Left colon (tissue), 2 donors: ENCODE data around the gene EME1. TPM values are rescaled to one million over a fixed set of nuclear protein-coding genes. Genes with fewer than 3 reads are reported as not detected.
"Not testable (repeated sequence)": the region's sequence is repeated elsewhere in the genome, so short reads cannot be mapped to it uniquely, and the experiment has no call there.

Source experiments
- ATAC-seq: fragments of 200-7000 bp; cut with Tn5 transposase; one replicate; pipeline ENCODE4 v1.9.1; 2020; ENCODE audit warnings: mild to moderate bottlenecking, moderate library complexity
- DNase-seq, 2 donors: peaks; one replicate each; pipeline ENCODE4 v3.0.0-alpha.2; 2020
- intact Hi-C, 2 donors: fragments of 100-400 bp; cut with DNase I in 1 of 2; cut with micrococcal nuclease in 1 of 2; formaldehyde crosslinking; loops; one replicate each; pipeline versions ENCODE4 v1.11.2 to v1.14.0; 2022; cut with DNase I, micrococcal nuclease
- total RNA-seq, 2 donors: library from RNA; stranded (reverse); fragmentation: NEBNext Ultra II Directional; extraction: Animal tissue kit (Norgen Biotek cat#: 25700); gene quantifications; one replicate each; pipeline ENCODE4 v1.2.1, GENCODE V29; 2021
- donor health status: DM: no; HTN: no; CAD: no.
- donor health status: DM: yes; HTN: yes; CAD: no.

EME1 gene
- total RNA-seq, 2 donors from 2014 or later, result 0.61 to 1.9 TPM

DNA sequence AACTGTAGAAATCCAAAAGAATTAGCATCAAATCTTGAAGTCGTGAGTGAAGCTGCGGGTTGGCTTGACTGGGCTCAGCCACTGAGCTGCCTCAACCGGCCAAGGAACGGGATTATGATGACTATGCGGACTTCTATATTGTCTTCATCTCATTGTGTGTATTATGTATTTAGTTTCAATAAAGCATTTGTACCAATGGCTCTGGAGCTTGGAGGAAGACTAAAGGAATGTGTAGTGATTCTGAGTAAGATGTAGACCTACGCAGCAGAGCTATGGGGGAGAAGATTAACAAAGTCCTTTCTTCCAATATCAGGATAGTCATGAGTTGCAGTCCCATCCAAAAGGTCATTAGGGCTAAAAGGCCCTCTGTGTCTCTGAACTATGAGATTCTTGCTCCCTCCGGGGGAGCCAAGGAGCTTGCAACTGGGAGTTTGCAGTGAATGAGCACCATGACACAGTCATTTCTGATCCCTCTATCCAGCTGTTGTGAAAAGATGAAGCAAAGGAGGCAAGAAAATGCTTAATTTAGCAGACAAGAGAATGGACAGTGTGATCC, 8.3 kb downstream of the EME1 start:
- ATAC-seq, result no peak
- DNase-seq, result no peak
- intact Hi-C loops, result no loop called here

GRCh38 chr17:50381920-50382319, 8.9 kb downstream of the EME1 start:
- ATAC-seq (no peak), DNase-seq (no peak)
- intact Hi-C loops, result no loop called here

GRCh38 chr17:50382931-50383330, 9.9 kb downstream of the EME1 start:
- DNase-seq, result no peak
- ATAC-seq, result no peak

DNA sequence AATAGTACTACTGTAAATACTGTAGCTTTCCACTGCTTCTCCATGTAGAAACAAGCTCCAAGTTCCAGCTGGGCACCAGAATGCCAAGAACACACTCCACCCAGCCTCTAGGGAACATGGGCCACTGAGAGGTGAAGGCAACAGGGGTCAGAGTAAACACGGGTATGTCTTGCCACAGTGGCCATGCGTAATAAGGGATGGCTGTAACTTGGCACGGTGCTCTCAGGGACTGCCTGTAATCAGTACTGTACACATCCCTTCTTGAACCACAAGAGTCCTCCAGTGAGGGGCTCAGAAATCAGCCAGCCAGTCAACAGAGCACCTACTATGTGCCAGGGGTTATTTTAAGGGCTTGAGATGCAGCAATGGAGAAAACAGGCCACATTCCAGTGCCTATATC, 13.5 kb downstream of the EME1 start:
- no peak for ATAC-seq

More at GRCh38 chr17:50382931-50383330, 9.9 kb downstream of the EME1 start:
- intact Hi-C loops, result no loop called here

GRCh38 chr17:50388728-50389127, 15.7 kb downstream of the EME1 start:
- intact Hi-C loops, result no loop called here
- ATAC-seq (no peak), DNase-seq (no peak)

More for the DNA sequence above, 13.5 kb downstream of the EME1 start:
- no peak for DNase-seq
- intact Hi-C loops, result no loop called here

- no peak for DNase-seq
- intact Hi-C loops, result no loop called here
Measured at GRCh38 chr17:50389534-50389933, 16.5 kb downstream of the EME1 start.

DNA sequence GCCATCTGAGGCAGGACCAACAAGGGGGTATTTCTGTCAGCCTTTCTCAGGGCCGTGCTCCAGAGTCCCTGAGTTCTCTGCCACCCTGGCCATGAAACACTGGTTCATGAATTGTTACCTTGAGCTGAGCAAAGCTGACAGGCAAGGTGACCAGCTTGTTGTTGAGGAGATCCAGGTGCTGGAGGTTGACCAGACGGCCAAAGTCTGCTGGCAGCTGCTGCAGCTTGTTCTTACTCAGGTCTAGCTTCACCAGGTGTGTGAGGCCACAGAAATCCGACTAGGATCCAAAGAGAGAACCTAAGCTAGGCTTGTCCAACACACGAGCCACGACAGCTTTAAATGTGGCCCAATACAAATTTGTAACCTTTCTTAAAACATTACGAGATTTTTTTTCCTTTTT, 19.6 kb downstream of the EME1 start:
- intact Hi-C loops, result no loop called here
- no peak for ATAC-seq
- DNase-seq, result no peak

More at GRCh38 chr17:50389534-50389933, 16.5 kb downstream of the EME1 start:
- no peak for ATAC-seq

- ATAC-seq, result no peak
- intact Hi-C loops, result no loop called here
- DNase-seq, result no peak
Measured at GRCh38 chr17:50393700-50394099, 20.7 kb downstream of the EME1 start.

GRCh38 chr17:50394711-50395110, 21.7 kb downstream of the EME1 start:
- no peak for ATAC-seq
- intact Hi-C loops, result no loop called here
- DNase-seq, result no peak

GRCh38 chr17:50396261-50397110, 23.5 kb downstream of the EME1 start:
- intact Hi-C loops, result no loop called here
- DNase-seq, result peak; percentile 73 to 81
- peak; percentile 87 for ATAC-seq

- ATAC-seq, result peak; percentile 84
- DNase-seq, result peak; percentile 89 to 93
- intact Hi-C loops, result no loop called here
Measured at GRCh38 chr17:50397111-50397918, 24.3 kb downstream of the EME1 start, which contains the start of gene LRRC59. LRRC59 (minus strand) TSS chr17:50397523; CDS start chr17:50397317, 206 bp downstream.

DNA sequence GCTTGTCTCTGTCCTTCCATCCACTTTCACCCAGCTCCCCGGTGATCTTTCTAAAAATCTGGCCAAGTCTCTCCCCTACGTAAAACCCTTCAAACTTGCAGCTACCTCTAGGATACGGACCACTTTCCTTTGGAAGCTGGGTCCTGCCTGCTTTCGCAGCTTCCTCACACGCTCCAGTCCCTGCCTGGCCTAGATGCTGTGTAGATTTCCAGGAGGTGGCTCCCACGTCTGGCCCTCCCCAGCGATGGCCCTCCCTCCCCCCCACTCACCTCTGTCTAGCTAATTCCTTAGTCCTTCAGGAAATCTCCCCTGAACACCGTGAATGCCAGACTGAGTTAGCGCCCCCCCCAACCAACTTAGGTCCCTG, 24.9 kb downstream of the EME1 start:
- intact Hi-C loops, result no loop called here
- no peak for ATAC-seq

DNA sequence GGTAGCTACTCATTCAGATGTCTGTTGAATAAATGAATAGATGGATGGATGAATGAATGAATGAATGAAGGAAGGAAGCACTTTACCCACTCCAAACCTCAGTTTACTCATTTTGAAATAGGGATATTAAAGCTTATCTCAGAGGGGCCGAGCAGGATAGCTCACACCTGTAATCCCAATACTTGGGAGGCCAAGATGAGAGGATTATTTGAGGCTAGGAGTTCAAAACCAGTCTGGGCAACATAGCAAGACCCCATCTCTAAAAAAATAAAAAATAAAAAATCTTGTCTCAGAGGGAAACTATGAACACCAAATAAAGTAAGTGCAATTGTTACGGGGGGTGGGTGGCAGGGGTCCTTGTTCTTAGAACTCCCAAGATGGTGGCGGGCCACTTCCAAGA, 25.6 kb downstream of the EME1 start:
- ATAC-seq, DNase-seq, intact Hi-C loops: not testable (repeated sequence)

More for the DNA sequence above, 24.9 kb downstream of the EME1 start:
- DNase-seq, result no peak

GRCh38 chr17:50399591-50399990, 26.6 kb downstream of the EME1 start:
- DNase-seq, ATAC-seq, intact Hi-C loops: not testable (repeated sequence)

DNA sequence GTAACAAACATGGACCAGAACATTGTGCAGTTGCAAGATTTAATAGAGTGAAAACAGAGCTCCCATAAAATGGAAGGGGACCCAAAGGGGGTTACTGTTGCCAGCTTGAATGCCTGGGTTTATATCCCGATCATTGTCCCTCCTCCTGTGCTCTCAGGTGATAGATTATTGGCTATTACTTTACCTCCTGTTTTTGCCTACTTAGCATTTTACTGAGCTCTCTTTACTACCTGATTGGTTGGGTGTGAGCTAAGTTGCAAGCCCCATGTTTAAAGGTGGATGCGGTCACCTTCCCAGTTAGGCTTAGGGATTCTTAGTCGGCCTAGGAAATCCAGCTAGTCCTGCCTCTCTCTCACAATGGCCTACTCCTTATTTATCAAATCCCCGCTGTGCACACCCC, 32.3 kb downstream of the EME1 start:
- intact Hi-C loops, ATAC-seq, DNase-seq: not testable (repeated sequence)

GRCh38 chr17:50406578-50406977, 33.5 kb downstream of the EME1 start:
- DNase-seq (no peak), ATAC-seq (no peak)
- intact Hi-C loops, result no loop called here

GRCh38 chr17:50407921-50408320, 34.9 kb downstream of the EME1 start:
- no peak for DNase-seq
- ATAC-seq, result no peak
- intact Hi-C loops, result no loop called here

DNA sequence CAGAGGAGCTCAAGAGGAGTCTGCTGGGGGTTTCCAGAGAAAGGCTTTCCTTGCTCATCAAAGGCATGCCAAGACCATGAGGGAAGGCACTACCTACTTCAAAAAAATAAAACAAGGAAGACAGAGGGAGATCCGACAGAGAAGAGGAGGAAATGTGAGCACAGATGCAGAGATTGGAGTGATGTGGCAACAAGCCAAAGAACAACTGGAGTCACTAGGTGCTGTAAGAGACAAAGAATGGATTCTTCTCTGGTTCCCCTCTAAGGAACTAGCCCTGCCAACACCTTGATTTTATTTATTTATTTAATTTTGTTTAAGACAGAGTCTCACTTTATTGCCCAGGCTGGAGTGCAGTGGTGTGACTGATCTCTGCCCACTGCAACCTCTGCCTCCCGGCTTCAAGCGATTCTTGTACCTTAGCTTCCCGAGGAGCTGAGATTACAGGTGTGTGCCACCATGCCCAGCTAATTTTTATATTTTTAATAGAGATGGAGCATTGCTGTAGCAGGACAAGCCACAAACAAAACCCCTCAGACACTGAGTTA, 39.2 kb downstream of the EME1 start:
- DNase-seq (no peak), ATAC-seq (peak; percentile 91)
- intact Hi-C loops, result no loop called here

DNA sequence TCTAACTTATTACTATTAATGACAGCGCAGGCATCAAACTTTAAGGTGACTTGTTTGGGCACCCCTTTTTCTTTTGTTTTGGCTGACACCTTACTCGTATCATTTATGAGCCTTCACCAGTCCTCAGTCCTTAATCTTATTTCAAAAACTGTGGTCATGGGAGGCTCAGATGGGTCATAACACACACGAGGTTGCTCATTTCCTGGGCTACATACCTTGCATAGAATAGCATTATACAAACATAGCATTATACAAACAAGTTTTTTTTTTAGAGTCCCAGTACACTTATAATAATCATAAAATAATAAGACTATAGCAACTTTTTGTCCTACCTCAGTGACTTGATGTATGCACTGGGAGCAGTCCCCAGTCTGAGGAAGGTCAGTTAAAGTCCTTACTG, 41.8 kb downstream of the EME1 start:
- DNase-seq (no peak), ATAC-seq (no peak)
- intact Hi-C loops, result no loop called here
